Measurements from ENCODE around the gene PHPT1. TPM values are rescaled to one million over a fixed set of nuclear protein-coding genes. Genes with fewer than 3 reads are reported as not detected.
A peak's percentile ranks its signal among the peaks of the same experiment; 100 is the strongest.

The PHPT1 gene
- total and polyA plus RNA-seq, 2 of the 13 experiments (the other 11 are each of a cell fraction or from before 2014, with no cell fraction given), result 189 to 192 TPM

DNA sequence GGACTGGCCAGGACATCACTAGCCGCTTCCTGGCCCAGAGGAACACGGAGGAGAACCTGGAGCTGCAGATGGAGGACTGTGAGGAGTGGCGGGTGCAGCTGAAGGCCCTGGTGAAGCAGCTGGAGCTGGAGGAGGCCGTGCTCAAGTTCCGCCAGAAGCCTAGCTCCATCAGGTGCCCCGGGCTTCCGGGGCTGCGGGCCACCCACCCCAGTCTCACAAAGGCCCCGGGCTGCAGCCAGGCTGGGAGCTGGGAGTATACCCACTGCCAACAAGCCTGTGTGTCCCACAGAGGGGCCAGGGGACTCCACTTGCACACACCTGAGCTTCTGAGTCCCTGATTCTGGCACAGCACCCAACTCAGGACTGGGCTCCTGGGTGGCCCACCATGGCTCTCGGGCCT lies 43.1 kb upstream of the PHPT1 start (continued):
- TF ChIP-seq ZC3H13 (CRISPR knock-in tag; IDR thresholded peaks at IDR 0.05) (peak; percentile 33; the same call in 1 of the 2 replicates), ZNF337 (CRISPR knock-in tag; IDR thresholded peaks at IDR 0.05; ENCODE audit: borderline replicate concordance, low read depth) (no peak), HOXA3 (CRISPR knock-in tag; IDR thresholded peaks at IDR 0.05) (no peak), DNMT1 (CRISPR knock-in tag; IDR thresholded peaks at IDR 0.05) (no peak), TRIM24 (CRISPR knock-in tag; IDR thresholded peaks at IDR 0.05) (no peak), ZFP36 (IDR thresholded peaks at IDR 0.05; ENCODE audit: borderline replicate concordance, low read depth, low read length, partially characterized antibody) (no peak), ZNF720 (CRISPR knock-in tag; IDR thresholded peaks at IDR 0.05) (no peak), ZNF496 (CRISPR knock-in tag; IDR thresholded peaks at IDR 0.05; ENCODE audit: insufficient replicate concordance) (no peak), GFI1 (CRISPR knock-in tag; IDR thresholded peaks at IDR 0.05; ENCODE audit: borderline replicate concordance) (no peak), ZNF614 (CRISPR knock-in tag; IDR thresholded peaks at IDR 0.05; ENCODE audit: borderline replicate concordance) (no peak), KLF13 (CRISPR knock-in tag; IDR thresholded peaks at IDR 0.05) (no peak)
- TF ChIP-seq, protein P1, sequence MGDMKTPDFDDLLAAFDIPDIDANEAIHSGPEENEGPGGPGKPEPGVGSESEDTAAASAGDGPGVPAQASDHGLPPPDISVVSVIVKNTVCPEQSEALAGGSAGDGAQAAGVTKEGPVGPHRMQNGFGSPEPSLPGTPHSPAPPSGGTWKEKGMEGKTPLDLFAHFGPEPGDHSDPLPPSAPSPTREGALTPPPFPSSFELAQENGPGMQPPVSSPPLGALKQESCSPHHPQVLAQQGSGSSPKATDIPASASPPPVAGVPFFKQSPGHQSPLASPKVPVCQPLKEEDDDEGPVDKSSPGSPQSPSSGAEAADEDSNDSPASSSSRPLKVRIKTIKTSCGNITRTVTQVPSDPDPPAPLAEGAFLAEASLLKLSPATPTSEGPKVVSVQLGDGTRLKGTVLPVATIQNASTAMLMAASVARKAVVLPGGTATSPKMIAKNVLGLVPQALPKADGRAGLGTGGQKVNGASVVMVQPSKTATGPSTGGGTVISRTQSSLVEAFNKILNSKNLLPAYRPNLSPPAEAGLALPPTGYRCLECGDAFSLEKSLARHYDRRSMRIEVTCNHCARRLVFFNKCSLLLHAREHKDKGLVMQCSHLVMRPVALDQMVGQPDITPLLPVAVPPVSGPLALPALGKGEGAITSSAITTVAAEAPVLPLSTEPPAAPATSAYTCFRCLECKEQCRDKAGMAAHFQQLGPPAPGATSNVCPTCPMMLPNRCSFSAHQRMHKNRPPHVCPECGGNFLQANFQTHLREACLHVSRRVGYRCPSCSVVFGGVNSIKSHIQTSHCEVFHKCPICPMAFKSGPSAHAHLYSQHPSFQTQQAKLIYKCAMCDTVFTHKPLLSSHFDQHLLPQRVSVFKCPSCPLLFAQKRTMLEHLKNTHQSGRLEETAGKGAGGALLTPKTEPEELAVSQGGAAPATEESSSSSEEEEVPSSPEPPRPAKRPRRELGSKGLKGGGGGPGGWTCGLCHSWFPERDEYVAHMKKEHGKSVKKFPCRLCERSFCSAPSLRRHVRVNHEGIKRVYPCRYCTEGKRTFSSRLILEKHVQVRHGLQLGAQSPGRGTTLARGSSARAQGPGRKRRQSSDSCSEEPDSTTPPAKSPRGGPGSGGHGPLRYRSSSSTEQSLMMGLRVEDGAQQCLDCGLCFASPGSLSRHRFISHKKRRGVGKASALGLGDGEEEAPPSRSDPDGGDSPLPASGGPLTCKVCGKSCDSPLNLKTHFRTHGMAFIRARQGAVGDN (CRISPR knock-in tag; IDR thresholded peaks at IDR 0.05), result 0 out of 2 replicates have a peak, but pooled peaks have one; percentile 12

Measured in HepG2 (cell line).